ENCODE measurements around the gene SSNA1.

DNA sequence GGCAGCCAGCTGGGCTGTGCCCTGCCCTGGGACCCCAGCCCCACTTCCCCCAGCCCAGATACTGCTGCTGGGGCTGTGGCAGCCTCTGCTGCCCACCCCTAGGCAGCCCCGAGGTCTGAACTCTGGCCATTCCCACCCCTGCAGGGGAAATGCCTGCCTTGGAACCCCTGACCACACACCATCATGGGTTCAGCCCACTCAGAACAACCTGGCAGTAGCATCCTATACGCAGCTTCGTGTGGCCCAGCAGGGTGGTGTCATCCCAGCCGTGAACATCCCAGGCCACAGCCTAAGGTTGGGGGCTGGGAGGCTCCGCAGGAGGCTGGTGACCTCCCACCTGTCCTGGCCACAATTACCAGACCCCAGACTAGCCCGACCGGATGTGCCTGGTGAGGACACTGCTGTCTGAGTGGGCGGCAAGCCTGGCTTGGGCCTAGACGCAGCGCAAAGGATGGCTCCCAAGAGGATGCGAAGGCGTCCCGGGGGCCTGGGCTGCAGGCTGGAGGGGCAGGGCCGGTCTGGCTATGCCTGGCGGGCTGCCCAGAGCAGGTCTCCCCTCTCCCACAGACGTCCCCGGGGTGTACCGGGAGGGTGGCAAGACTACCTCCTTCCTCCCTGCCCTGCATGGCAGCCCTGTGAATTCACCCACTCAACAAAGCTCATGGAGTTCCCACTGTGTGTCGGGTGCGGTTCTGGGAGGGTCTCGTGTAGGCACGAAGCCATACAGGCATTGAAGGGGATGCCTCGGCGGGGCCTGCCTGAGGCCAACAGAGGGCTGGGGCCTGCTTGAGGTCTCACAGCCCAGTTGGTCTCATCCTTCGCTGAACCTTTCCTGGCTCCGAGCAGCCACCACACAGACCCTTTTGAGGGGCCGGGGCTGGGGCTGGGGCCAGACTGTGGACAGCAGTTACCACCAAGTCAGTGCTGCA lies 40.8 kb downstream of the SSNA1 start:
- TF ChIP-seq, protein P1, sequence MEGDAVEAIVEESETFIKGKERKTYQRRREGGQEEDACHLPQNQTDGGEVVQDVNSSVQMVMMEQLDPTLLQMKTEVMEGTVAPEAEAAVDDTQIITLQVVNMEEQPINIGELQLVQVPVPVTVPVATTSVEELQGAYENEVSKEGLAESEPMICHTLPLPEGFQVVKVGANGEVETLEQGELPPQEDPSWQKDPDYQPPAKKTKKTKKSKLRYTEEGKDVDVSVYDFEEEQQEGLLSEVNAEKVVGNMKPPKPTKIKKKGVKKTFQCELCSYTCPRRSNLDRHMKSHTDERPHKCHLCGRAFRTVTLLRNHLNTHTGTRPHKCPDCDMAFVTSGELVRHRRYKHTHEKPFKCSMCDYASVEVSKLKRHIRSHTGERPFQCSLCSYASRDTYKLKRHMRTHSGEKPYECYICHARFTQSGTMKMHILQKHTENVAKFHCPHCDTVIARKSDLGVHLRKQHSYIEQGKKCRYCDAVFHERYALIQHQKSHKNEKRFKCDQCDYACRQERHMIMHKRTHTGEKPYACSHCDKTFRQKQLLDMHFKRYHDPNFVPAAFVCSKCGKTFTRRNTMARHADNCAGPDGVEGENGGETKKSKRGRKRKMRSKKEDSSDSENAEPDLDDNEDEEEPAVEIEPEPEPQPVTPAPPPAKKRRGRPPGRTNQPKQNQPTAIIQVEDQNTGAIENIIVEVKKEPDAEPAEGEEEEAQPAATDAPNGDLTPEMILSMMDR (IDR thresholded peaks at IDR 0.05): no peak
- no peak for TF ChIP-seq POLR2A (IDR thresholded peaks at IDR 0.05)
- TF ChIP-seq POLR2AphosphoS5 (IDR thresholded peaks at IDR 0.05): no peak

All from breast epithelium (tissue), 3 donors.